T-helper 1 cell (primary cell): ENCODE data around the gene KIAA1671.
"Not testable (repeated sequence)": the region's sequence is repeated elsewhere in the genome, so short reads cannot be mapped to it uniquely, and the experiment has no call there.

Source experiments
- DNase-seq, 5 donors: peaks; one replicate each; pipeline ENCODE4 v3.0.0-alpha.2; 2012 to 2020
- total RNA-seq, 4 donors: gene quantifications; one replicate each; lab custom pipeline; 2026; lab: John Stamatoyannopoulos, UW

The KIAA1671 gene
- 4.0 to 6.9 (median 5.1) reads per million in 4 donors for total RNA-seq

DNA sequence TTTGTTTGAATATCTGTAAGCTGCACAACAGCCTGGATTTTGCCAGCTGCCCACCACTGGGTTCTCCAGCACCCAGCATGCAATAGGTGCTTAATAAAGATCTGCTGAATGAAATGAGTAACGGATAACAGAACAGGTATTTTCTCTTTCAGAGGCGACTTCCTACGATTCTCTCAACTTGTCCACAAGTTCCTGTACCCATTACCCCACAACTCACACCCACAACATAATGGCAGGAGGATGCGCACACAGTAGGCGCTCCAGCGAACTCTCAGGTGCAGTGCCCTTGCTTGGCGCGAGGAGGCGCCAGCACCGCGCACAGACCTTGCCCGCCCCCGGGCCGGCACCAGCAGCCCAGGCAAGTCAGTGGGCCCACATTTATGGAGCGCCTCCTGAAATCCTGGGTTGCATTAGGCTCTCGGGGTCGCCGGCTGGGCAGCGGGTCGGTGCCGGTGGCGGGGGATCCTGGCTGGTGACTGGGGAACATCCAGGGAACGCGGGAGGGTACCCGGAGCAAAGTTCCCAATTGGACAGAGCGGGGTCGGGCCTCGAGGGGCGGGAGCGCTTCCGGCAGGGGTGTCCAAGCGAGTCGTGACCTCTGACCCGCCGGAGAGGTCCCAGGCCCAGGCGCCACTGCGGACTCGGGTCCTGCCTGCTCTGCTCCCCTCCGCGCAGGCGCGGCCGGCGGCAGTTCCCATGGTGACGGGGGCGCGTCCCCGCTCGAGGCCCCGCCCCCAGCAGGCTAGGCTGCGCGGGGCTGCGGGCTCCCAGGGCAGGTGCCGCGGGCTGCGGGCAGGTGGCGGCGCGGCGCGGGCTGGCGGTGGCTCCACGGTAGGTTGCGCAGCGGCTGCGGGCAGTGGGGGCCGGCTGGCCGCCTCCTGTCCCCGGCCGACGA is at the start of gene KIAA1671:
Gene KIAA1671, plus strand, starts transcription at position 775 of the 895 bp plus-strand sequence. CDS start 75,284 bp downstream, outside the sequence.
- DNase-seq, result peak; percentile 64 to 84 (median 76)

DNA sequence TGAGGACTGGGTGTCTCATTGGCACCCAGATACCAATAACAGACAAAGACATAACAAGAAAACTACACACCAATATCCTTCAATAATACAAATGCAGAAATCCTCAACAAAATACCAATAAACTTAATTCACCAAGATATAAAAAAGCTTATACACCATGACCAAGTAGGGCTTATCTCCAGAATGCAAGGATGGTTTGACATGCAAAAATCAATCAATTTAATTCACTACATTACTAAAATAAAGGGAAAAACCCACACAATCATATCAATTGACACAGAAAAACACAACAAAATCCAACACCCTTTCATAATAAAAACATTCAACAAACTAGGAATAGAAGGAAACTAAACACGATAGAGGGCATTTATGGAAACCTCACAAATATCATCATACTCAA is 46.6 kb upstream of the KIAA1671 start:
- no peak for DNase-seq

DNA sequence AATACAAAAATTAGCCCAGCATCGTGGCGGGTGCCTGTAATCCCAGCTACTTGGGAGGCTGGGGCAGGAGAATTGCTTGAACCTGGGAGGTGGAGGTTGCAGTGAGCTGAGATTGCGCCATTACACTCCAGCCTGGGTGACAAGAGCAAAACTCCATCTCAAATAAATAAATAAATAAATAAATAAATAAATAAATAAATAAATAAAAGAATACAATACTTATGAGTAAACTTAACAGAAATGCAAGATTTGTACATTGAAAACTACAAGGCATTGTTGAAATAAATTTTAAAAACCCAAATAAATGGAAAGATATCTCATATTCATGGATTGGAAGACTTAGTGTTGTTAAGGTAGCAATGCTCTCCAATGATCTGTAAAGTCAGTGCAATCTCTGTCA is 45.4 kb upstream of the KIAA1671 start:
- DNase-seq, result not testable (repeated sequence)

DNA sequence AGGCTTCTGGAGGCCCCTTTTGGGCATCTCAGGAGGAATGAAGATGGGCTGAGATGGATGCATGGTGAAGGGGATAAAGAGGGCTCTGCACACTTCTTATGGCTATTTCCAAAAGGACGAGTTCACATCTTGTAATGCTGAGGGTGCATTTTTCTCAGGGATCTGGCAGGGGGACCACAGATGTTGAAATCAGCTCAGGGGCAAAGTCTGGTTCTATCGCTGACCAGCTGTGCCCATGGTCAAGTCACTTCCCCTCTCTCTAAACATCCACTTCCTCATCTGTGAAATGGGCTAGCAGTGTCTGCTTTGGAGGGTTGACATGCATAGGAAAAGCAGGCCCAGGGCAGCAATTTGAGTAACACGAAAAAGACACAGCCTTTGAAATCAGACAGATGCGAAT is 32.5 kb upstream of the KIAA1671 start:
- no peak for DNase-seq

DNA sequence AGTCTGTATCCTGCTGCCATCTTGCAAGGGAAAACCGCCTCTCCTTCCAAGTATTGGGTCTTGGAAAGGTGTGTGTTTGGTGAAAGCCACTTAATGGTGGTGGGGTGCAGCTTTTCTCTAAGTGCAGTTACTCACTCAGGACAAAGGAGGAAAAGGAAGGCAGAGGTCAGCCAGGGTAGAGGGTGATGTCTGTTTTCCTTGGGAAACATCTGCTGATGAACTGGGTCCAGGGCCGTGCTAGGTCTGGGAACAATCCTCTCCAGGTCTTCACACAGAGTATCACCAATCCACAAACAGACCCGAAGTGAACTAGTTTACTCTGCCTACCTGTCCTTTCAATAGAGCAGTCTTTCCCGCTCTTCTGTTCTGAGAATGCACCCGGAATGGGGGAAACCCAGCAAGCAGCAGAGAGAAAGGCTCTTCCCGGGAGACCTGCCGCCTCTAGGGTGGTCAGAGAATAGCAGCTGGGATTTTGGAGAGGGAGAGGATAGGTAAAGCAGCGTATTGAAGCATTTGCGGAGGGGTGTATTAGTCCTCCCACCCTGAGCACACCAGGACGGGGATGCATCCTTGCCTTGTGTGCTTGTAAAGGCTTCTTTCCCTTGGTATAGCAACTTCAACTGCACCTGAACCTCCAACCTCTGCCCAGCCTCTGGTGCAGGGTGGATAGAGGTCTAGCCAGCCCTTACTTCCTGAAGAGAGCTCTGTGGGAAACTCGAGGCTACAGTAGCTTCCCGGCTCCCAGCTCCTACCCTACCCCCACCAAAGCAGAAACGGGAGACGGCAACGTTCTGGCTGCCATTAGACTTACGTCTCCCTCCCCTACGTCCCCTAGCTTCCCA is 26.7 kb upstream of the KIAA1671 start:
- DNase-seq, result no peak

DNA sequence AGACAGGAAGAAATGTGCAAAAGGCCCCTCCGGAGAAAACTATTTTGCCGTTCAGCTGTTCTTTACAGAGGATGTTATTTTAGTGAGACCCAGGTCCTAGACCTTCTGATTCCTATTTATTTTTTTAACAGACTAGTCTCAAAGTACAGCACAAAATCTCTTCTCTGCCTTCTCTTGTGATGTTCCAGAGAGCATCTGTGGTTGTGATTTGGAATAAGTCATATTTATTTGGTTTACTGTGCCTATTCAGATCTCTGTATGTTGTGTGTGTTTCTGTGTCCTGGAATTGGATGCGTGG is 26.1 kb upstream of the KIAA1671 start:
- no peak for DNase-seq

DNA sequence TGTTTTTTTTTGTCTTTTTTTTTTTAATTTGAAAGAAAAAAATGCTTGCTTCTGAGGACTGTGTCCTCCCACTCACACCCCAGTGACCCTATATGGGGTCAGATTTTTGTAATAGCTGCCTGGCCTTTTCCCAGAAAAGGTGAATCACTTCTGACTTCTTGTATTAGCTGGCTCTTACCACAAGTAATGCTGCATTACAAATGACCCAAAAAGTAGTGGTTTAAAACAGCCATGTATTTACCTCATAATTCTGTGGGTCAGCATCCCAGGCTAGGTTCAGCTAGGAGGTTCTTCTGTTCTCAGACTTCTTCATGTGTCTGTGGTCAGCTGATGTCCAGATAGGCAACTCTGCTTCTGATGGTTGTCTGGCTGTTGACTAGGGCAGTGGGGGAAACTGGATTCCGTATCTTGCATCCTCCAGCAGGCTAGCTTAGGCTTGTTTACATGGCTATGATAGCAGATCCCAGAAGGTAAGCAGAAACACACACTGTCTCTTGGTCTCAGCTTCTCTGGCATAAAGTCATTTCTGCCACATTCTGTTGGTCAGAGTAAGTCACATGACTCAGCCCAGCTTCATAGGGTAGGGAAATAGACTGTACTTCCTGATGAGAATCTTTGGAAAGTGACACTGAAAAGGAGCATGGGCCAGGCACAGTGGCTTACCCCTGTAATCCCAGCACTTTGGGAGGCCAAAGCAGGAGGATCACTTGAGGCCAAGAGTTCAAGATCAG is 25.5 kb upstream of the KIAA1671 start:
- no peak for DNase-seq

DNA sequence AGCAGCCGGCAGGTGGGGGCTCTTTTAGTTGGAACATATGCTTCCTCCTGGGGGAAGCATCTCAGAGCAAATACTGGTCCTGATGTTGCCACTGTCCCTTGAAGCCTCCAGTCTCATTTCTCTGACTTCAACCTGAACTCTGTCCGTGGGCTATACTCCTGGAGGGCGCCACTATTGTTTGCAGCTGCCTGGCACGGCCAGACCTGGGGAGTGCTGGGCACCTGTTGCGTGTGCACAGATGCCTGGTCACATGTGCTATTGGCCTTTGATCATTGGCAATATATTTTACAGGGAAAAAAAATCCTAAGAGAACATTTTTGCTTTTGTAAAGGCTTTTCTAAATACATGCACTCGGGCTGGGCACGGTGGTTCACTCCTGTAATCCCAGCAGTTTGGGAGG is 24.2 kb upstream of the KIAA1671 start:
- DNase-seq, result no peak

DNA sequence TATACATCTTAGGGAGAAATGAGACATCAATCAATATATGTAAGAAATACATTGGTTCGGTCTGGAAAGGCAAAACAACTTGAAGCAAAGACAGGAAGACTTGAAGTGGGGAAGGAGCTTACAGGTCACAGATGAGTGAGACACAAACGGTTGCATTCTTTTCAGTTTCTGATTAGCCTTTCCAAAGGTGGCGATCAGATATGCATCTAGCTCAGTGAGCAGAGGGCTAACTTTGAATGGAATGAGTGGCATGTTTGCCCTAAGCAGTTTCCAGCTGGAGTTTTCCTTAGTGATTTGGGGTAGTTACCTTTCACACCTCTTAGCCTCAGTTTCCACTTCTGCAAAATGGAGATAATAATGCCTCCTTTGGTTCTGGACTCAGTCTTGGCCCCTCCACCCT is 21.8 kb upstream of the KIAA1671 start:
- no peak for DNase-seq

DNA sequence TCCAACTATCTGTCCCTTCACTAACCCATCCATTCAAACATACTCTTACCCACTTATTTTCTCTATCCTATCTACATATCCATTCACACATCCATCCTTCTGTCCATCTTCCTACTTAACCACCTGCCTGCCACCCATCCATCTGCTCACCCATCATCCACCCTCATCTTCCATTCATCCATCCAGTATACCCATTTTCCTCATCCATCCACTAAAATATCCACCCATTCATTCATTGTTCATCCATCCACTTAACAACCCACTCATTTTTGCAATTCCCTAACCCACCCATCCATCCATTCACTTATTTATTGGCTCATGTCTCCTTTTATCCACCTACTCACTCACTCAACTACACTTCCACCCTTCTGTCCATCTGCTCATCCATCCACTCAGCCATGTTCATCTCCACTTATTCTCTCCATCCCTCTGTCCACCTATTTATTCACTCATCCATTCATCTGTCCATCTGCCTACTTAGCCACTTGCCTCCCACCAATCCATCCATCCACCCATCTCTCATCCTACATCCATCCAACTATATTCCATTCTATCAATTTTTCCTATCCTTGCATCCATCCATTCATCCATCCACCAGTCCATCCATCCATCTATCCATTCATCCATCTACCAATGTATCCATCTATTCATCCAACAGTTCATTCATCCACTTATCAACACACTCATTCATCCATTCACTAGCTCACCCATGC is 16.6 kb upstream of the KIAA1671 start:
- DNase-seq, result no peak

DNA sequence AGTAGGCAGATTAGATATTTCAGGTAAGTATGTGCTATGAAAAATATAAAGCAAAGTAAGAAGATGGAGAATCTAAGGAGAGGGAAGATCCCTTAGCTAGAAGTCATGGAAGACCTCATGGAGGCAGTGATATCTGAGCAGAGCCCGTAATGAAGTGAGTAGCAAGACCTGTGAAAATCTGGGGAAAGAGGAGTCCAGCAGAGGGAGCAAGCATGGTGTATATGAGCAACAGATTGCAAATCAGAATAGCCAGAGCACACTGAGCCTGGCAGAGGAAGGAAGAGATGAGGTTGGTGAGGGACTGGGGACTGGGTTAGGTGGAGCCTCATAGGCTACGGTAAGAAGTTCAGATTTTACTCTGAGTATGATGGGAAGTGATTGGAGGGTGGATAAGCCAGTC is 15.4 kb upstream of the KIAA1671 start:
- peak in 1 of 5 donors; percentile 20 for DNase-seq

DNA sequence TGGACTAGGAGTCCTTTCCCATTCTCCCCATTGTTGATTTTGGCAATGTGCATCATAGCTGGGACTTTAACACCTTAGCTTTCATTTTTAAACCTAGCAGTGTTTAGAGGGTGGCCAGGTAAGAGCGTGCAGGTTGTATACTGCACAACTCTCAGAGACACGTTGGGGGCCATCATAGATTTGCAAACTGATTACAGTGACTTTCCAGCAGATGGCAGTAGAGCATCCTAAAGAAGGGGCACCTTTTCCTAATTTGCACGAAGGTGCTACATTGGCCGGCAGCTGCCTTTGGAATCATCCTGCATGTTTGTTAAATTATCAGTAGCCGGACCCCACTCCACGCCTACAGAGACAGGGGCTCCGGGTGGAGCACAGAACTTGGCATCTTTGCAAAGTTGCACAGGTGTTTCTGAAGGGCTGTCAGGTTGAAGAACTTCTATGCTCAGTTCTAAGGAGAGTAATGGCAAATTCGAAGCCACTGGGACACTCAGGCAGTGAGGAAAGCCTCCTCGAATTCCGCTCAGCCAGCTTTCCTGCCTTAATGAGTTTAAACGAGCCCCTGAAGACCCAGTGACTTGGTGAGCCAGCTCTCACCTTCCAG is 13.7 kb upstream of the KIAA1671 start:
- DNase-seq, result peak in 4 of 5 donors; percentile 4 to 39 (median 20)

DNA sequence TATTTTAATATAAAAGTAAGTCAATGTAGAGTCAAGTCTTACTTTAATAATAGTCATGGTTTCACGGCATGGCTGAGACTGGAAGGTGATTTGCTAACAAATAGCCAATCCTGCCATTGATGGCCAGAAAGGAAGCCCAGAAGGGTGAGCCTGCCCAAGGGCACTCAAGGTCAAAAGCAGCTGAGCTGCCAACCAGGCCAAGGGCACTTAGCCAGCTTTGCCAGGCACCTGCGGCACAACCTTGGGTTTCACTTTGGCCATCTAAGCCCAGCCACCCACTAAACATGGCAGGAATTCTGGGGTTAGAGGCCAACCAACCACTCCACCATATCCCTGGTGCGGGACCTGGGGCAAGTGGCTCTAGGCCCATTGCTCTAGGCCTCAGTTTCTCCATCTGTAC is 10.2 kb upstream of the KIAA1671 start:
- no peak for DNase-seq

DNA sequence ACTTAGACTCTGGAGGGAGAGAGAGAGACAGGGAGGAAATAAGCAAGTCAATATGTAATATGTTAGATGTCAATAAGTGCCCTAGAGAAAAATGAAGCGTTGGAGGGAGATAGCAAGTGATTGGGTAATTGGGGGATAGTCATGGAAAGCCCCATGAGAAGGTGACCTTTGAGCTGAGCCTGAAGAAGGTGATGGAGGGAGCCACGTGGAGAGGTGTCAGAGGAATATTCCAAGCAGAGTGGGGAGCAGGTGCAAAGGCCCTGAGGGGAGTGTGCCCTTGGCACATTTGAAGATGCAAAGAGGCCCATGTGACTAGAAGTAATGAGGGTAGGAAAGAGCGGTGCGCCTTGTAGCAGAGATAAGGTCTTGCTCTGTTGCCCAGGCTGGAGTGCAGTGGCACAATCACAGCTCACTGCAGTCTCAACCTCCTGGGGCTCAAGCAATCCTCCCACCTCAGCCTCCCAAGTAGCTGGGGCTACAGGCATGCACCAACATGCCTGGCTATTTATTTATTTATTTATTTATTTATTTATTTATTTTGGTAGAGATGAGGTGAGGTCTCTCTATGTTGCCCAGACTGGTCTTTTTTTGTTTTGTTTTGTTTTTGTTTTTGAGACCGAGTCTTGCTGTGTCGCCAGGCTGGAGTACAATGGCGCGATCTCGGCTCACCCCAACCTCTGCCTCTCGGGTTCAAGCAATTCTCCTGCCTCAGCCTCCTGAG is 8.1 kb upstream of the KIAA1671 start:
- DNase-seq, result no peak

DNA sequence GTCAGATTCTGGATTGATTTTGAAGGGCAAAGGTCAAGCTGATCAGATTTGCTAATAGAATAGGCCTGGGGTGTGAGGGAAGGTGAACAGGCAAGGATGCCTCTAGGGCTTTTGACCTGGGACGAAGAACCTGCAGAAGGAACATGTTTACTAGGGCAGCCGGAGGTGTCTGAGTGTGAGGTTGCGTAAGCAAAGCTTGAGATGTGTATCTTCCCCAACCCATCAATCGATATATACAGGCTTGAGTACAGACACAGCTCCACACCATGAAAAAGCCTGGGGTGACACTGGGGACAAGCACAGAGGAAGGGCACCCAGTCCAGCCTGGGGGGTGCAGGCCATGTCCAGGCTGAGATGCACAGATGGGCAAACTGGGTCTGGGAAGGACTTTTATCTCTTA is 7.1 kb upstream of the KIAA1671 start:
- DNase-seq, result no peak

DNA sequence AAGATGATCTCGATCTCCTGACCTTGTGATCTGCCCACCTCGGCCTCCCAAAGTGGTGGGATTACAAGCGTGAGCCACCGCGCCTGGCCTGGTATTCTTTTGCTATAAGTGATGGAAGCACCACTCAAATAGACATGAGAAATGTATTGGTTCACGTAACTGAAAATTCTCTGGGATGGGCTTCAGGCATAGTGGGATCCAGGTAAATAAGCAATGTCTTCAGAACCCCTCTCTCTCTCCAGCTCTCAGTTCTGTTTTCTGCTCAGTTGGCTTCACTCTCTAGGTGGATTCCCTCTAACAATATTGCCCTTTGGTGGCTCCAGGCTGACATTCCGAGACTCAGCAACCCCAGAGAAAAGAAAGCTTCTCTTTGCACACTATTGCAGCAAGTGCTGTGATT is 5.1 kb upstream of the KIAA1671 start:
- DNase-seq, result no peak

DNA sequence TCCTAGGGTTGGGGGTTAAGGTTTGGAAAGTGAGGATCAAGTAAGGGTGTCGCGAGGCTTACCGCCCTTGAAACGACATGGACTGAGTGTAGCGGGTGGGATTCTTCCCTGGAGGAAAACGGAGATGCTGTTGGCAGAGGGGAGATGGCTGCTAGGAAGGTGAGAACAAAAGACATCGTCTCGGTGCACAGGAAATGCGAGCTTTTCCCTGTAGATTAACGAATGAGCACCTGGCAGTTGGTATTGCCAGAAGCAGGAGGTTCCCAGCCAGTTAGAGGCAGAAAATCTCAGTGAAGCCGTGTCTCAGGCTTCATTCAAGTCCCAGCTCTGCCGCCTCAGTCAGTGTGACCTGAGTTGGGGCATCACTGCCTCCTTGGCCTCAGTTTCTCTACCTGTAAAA is 4.6 kb upstream of the KIAA1671 start:
- no peak for DNase-seq

DNA sequence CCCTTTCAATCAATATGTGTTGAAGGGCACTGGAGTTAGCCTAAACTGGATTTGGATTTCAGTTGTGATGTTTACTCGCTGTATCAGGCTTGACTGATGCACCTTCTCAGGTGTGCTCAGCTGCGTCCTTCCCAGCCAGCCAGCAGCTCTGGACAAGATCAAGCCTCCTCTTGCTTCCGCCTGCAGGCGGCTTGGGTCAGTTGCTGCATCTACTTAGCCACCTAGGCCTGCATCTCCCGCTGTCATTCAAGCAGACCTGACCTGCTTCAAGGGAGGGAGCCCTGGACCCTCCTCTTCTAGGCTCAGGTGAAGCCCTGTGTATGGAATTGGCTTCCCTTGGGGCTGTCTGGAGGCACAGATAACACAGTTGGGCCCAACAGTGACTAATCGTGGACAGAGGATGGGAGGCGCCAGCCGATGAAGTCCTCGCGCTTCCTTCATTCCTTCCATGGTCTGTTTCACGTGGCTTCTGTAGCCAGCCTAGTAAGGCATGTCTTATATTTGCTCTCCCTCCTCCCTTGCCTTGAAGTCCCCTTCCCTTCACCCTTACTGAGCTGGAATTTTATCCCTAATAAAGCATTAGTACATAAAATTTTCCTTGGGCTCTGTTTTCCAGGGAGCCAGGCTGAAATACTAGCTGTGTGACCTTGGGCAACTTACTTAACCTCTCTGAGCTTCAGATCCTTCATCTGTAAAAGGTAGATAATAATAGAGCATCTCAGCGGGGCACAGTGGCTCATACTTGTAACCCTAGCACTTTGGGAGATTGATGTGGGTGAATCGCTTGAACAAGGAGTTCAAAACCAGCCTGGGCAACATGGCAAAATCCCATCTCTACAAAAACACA is 3.9 kb upstream of the KIAA1671 start:
- no peak for DNase-seq

DNA sequence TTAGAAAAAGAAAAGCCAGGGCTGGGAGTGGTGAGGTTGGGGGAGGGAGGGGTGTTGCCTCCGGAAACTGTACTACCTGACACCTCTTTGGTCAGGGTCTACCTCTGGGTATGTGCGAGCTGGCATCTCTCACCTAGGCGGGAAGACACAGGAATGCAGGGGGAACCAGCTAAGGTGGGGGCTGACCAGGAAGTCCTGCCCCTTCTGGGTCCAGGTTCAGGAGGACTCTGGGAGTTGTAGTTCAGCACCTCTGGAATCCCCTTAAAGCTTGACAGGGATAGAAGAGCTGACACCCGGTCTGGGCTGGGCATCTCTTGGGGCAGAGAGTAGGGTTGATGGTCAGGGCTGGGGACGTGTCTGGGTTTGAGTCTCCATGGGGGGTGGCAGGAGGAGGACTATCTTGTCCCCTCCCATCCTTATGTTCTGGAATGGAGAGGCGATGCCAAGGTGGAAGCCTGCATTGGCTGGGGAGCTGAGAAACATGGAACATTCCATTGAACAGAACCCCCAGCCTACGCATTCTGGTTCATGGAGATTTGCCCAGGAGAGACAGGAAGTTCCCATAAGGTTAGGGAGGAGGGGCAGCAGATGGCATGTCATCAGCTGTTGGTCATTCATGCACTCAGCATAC is 2.1 kb upstream of the KIAA1671 start:
- no peak for DNase-seq

DNA sequence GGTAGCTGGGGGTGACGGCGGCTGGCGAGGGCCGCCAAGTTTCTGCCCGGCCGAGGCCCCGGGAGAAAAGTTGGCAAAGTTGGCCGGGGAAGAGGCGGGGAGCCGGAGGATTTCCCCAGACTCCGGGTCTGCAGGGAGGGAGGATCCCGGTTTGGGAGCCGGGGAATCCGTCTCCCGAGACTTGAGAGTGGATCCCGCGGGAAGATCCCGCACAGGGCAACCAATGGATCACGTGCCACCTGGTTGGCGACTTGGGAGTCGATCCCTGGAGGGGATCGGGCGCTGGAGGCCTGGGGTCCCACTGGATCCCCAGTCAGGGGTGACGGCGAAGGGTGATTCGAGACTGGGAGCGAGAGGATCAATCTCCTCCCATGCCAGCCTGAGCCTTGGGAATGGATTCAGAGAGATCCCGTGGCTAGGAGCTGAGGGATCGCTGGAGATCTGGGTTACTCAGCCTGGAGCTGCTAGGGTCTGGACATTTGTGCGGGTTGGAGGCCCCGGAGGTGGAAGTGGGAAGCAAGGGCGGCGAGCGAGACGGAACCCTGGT is 394 bp downstream of the KIAA1671 start:
- no peak for DNase-seq
